Measurements from ENCODE around the gene SYCP2L.
"Not testable (repeated sequence)": the region's sequence is repeated elsewhere in the genome, so short reads cannot be mapped to it uniquely, and the experiment has no call there.

The SYCP2L gene

GRCh38 chr6:10954590-10955010, 67.7 kb downstream of the SYCP2L start:
- peak in 1 of 2 donors; percentile 44 for DNase-seq (ENCODE audit: low read depth in 1 of 2, low spot score in 1 of 2)

GRCh38 chr6:10956776-10957175, 69.9 kb downstream of the SYCP2L start:
- DNase-seq (ENCODE audit: low read depth in 1 of 2, low spot score in 1 of 2), result no peak

GRCh38 chr6:10957414-10957886, 70.6 kb downstream of the SYCP2L start:
- no peak for DNase-seq (ENCODE audit: low read depth in 1 of 2, low spot score in 1 of 2)

GRCh38 chr6:10960171-10960570, 73.3 kb downstream of the SYCP2L start:
- DNase-seq (ENCODE audit: low read depth in 1 of 2, low spot score in 1 of 2), result no peak

- no peak for DNase-seq (ENCODE audit: low read depth in 1 of 2, low spot score in 1 of 2)
Observed at GRCh38 chr6:10961837-10962236, 75.0 kb downstream of the SYCP2L start.

GRCh38 chr6:10962673-10963072, 75.8 kb downstream of the SYCP2L start:
- no peak for DNase-seq (ENCODE audit: low read depth in 1 of 2, low spot score in 1 of 2)

GRCh38 chr6:10963113-10963512, 76.3 kb downstream of the SYCP2L start:
- DNase-seq (ENCODE audit: low read depth in 1 of 2, low spot score in 1 of 2), result no peak

GRCh38 chr6:10964684-10965083, 77.8 kb downstream of the SYCP2L start:
- DNase-seq (ENCODE audit: low read depth in 1 of 2, low spot score in 1 of 2), result no peak

GRCh38 chr6:10968776-10969175, 81.9 kb downstream of the SYCP2L start:
- DNase-seq (ENCODE audit: low read depth in 1 of 2, low spot score in 1 of 2), result no peak

- DNase-seq (ENCODE audit: low read depth in 1 of 2, low spot score in 1 of 2), result no peak
Observed at GRCh38 chr6:10970731-10971130, 83.9 kb downstream of the SYCP2L start.

- no peak for DNase-seq (ENCODE audit: low read depth in 1 of 2, low spot score in 1 of 2)
Observed at GRCh38 chr6:10972196-10972595, 85.3 kb downstream of the SYCP2L start.

GRCh38 chr6:10976571-10976970, 89.7 kb downstream of the SYCP2L start:
- DNase-seq (ENCODE audit: low read depth in 1 of 2, low spot score in 1 of 2), result no peak

- no peak for DNase-seq (ENCODE audit: low read depth in 1 of 2, low spot score in 1 of 2)
Observed at GRCh38 chr6:10977231-10977968, 90.5 kb downstream of the SYCP2L start.

GRCh38 chr6:10979603-10980002, 92.8 kb downstream of the SYCP2L start:
- no peak for DNase-seq (ENCODE audit: low read depth in 1 of 2, low spot score in 1 of 2)

- no peak for DNase-seq (ENCODE audit: low read depth in 1 of 2, low spot score in 1 of 2)
Observed at GRCh38 chr6:10981409-10981808, 94.6 kb downstream of the SYCP2L start.

- DNase-seq (ENCODE audit: low read depth in 1 of 2, low spot score in 1 of 2), result not testable (repeated sequence)
Observed at GRCh38 chr6:10984959-10985358, 98.1 kb downstream of the SYCP2L start.

GRCh38 chr6:10989587-10989986, 102.7 kb downstream of the SYCP2L start:
- DNase-seq (ENCODE audit: low read depth in 1 of 2, low spot score in 1 of 2), result no peak

- no peak for DNase-seq (ENCODE audit: low read depth in 1 of 2, low spot score in 1 of 2)
Observed at GRCh38 chr6:10991115-10991514, 104.3 kb downstream of the SYCP2L start.

- DNase-seq (ENCODE audit: low read depth in 1 of 2, low spot score in 1 of 2), result no peak
Observed at GRCh38 chr6:10993896-10994295, 107.0 kb downstream of the SYCP2L start.

GRCh38 chr6:10995114-10995707, 108.4 kb downstream of the SYCP2L start:
- no peak for DNase-seq (ENCODE audit: low read depth in 1 of 2, low spot score in 1 of 2)

GRCh38 chr6:10999994-11000393, 113.1 kb downstream of the SYCP2L start:
- DNase-seq (ENCODE audit: low read depth in 1 of 2, low spot score in 1 of 2), result no peak

GRCh38 chr6:11002176-11002575, 115.3 kb downstream of the SYCP2L start:
- DNase-seq (ENCODE audit: low read depth in 1 of 2, low spot score in 1 of 2), result no peak

GRCh38 chr6:11003297-11003696, 116.4 kb downstream of the SYCP2L start:
- not testable (repeated sequence) for DNase-seq (ENCODE audit: low read depth in 1 of 2, low spot score in 1 of 2)

All from activated T-helper 1 cell treated with anti-CD3 and anti-CD28 coated beads, Interleukin-2, amount 50 U/mL, for 16 hours (primary cell).